NCI-H1092 treated with DMSO at 0.1 percent for 48 hours (cell line): ENCODE measurements around the gene CCDC89.

Experiments
- DNase-seq: peaks from one replicate; lab custom pipeline; 2025; lab: John Stamatoyannopoulos, UW

CCDC89 gene

GRCh38 chr11:85685820-85686459 lies at the start of gene CCDC89:
Gene CCDC89 (minus strand): TSS chr11:85686195. CDS start chr11:85686130, 65 bp downstream.
- DNase-seq = peak; percentile 76

DNA sequence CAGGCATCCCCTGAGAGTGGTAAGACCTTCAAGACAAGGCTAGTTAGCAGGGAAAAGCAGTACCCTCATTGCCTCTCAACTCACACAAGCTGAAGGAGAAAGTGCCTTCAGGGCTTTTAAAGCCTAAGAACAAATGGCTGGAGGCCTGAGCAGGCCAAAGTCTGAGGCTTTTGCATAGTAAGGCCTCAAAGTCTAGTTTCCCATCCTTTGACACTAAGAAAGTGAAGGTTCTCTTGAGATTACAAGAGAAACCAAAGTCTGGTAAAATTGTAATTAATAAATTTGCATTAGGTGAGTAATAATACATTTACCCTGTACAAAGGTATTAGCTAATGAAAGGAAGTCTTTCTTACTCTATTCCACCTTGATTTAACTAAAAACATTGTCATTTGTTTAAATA lies 47.0 kb upstream of the CCDC89 start:
- DNase-seq = no peak

- DNase-seq = no peak
These were observed 40.4 kb upstream of the CCDC89 start for GRCh38 chr11:85726381-85726780.

DNA sequence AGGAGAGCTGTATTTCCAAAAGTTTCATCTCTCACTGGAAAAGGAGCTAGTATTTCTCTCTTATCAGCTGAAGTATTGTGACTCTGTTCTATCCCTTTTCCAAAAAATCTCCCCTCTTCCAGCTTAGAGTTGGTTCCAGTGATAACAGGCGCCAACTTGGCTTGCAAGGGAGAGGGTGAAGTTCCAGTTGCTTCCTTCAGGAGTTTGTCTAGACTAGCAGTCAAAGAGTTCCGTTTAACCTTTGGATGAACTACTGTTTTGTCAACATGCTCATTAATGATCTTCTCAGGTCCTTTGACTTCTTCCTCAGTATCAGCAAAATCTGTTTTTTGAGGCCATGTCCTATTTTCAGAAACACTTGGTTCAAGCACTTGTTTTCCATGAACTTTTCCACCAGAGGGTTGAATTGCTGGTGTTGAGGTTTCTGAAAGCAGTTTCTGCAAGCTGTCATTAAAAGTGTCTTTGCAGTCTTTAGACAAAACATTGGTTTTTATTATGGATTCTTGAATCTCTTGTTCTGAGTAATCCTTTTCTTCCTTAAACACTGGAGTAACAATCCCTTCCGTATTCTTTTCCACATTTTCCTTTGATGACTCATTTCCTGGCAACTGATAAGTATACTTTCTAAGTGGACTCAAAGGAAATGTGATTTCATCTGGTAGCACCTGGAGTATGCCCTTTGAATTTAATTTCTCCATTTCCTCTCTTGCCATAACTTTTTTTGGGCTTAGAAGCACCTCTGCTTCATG lies 39.7 kb upstream of the CCDC89 start:
- DNase-seq = no peak

- no peak for DNase-seq
These were observed 38.9 kb upstream of the CCDC89 start for GRCh38 chr11:85724748-85725465.

- no peak for DNase-seq
These were observed 37.1 kb upstream of the CCDC89 start for GRCh38 chr11:85723088-85723487.

- no peak for DNase-seq
These were observed 35.2 kb upstream of the CCDC89 start for GRCh38 chr11:85721191-85721590.

- no peak for DNase-seq
These were observed 33.2 kb upstream of the CCDC89 start for GRCh38 chr11:85718991-85719807.

- no peak for DNase-seq
These were observed 32.3 kb upstream of the CCDC89 start for GRCh38 chr11:85718126-85718943.

- DNase-seq = no peak
These were observed 31.4 kb upstream of the CCDC89 start for GRCh38 chr11:85717429-85717828.

GRCh38 chr11:85712953-85713352 lies 27.0 kb upstream of the CCDC89 start:
- no peak for DNase-seq

GRCh38 chr11:85710917-85711316 lies 24.9 kb upstream of the CCDC89 start:
- no peak for DNase-seq

GRCh38 chr11:85709941-85710702 lies 24.1 kb upstream of the CCDC89 start:
- DNase-seq = no peak

- no peak for DNase-seq
These were observed 19.8 kb upstream of the CCDC89 start for GRCh38 chr11:85705800-85706199.

DNA sequence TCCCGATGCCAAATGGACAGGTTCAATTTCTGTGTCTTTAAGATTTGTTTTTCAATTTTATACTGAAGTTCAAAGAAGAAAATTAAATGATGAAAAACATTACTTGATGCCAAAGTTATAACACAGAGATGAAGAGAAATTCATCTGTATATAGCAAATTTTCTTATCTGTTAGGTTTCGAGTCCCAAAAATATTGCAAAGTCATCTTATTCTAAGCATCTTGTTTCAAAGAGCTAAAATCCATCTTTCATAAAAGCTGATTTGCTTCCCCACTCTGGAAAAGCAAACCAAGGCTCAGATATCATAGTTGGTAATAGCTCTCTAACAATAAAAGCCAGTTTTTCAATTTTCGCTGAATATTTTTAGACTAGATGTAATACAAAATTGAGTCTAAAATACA lies 19.0 kb upstream of the CCDC89 start:
- no peak for DNase-seq

DNA sequence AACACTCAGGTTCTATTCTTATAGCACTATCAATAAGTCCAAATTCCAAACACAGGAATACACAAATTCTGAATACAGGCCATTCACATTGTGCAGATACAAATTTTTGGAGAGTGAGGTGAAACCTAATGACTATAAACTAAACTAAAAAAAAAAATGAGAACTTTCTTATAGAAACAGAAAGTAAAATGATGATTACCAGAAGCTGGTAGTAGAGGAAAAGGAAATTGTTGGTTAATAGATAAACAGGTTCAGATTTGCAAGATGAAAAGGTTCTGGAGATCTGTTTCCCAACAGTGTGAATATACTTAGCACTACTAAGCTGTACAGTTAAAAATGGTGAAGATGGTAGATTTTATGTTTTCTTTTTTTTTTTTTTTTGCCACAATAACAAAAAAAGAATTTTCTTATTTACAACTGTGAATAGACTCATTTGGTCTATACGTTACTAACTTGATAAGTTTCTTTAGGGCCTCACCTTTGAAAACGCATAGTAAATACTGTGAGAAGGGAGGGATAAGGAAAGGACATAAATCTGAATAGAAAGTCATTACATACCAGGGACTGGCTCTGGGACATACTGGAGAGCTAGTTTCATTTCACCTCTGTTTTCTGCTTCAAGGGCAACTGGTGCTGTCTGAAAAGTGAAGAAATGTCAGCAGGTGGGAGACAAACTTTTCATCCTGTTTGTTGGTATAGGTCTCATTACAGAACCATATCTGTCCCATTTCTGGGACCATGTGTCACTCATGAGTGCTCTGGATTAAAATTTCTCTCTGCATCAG lies 14.2 kb upstream of the CCDC89 start:
- DNase-seq = no peak

GRCh38 chr11:85698195-85698594 lies 12.2 kb upstream of the CCDC89 start:
- DNase-seq = no peak

DNA sequence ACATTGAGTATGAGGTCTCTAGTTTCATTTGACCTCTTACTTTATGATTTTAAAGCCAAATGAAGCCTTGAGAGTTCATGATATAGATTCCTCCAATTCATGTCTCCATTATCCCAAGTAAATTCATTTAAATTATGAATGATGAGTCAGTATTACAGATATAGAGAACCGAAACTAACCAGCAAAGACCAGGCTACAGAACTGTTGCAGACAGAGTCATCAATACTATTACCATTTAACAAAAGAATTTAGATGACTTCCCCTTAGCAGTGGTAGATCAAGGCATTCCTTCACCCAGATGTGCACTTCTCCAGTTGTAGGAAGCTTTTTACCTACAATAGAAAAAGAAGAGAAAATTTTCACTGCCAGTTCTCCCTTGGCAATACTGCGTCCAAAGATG lies 11.8 kb upstream of the CCDC89 start:
- no peak for DNase-seq

DNA sequence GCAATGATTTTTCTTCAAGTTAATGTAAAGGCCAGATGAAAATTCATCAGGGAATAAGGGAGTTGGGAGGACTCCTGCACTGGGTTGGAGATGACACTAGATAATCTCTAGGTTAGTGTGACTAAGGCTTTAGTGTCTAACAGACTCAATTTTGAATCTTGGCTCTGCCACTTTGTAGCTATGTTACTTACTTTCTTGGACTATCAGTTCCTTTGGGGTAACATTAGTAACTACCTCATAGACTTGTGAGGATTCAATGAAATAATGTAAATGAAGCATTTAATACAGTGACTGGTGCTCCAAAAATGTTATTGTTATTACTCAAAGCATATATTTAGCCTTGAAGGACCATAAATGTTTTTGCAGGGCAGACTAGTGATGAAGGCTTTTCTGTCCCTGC lies 9.6 kb upstream of the CCDC89 start:
- DNase-seq = no peak
